GM10847 (cell line): Measurements from ENCODE around the gene PRR15L.

ENCODE experiments used
- POLR2A ChIP-seq: IDR thresholded peaks from 2 replicates; pipeline ENCODE4 v1.6.1; 2011; ENCODE audit not compliant: insufficient read length; ENCODE audit errors: extremely low read depth

The PRR15L gene

DNA sequence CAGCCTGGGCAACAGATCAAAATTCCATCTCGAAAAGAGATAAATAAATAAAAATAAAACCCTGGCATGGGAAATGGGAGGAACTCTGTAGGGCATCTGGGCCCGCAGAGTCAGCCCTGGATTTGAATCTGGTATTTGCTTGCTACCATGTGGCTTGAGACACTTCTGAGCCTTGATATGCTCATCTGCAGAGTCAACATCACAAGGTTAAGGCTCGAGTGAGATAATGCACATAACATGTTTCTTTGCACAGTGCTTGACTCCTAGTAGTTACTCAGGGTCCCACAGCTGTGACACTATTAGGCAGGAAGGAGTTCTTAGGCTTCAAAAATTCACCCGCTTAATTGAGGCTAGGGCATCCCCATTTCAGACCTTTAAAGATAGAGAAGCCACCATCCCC, 34.5 kb upstream of the PRR15L start:
- no peak for TF ChIP-seq POLR2A

DNA sequence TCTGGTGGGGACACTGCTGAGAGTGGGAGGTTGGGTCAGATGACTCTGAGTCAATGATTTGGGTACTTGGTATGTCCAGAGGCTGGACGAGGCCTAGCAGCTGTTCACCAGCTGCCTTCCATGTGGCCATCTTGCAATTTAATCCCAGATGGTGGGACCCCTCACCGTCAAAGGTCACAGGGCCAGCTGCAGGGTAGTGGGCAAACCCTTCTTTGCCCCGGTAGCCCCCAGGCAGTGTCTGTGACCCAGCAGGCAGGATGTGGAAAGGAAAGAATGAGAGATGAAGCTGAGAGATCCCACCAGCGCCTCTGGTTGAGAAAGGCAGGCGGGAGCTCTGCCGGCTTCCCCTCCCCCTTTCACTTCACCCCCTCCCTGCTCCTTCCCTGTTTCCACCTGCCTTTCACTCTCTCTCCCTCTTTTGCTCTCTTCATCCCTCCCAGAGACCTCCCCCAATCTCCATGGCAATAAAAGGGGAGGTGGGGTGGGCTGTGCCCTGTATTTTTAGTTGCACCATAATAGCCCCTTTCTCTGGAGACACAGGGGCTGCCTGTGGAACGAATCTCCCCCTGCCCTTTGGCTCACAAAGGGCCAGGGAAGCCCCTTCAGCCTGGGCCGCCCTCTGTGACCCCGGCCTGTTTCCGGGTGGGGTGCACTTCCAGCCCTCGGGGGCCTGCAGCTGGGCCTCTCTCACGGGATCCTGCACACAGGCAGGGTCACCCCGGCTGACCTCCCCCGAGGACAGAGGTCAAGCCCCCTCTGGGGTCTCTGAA, 33.5 kb upstream of the PRR15L start:
- no peak for TF ChIP-seq POLR2A

DNA sequence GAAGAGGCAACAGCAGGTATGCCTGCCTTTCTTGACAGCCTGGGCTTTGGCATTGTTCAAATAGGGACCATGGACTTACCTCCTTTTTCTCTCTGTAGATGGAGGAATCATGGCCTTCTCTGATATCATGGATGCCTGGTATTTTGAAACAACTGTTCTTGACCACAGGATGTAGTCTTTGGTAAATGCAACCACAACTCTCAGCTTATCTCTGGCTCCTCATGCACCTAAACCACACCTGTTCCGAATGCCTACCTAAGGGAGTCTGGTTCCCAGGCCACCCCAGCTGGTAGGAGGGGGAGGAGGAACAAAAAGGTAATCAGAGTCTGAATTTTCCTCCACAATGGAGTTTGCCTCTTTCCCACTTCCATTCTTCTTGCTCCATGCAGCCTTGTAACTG, 32.0 kb upstream of the PRR15L start:
- TF ChIP-seq POLR2A = no peak

- TF ChIP-seq POLR2A = no peak
Observed at GRCh38 chr17:47989159-47989558, 31.5 kb upstream of the PRR15L start.

- no peak for TF ChIP-seq POLR2A
Observed at GRCh38 chr17:47987240-47987835, 29.7 kb upstream of the PRR15L start.

DNA sequence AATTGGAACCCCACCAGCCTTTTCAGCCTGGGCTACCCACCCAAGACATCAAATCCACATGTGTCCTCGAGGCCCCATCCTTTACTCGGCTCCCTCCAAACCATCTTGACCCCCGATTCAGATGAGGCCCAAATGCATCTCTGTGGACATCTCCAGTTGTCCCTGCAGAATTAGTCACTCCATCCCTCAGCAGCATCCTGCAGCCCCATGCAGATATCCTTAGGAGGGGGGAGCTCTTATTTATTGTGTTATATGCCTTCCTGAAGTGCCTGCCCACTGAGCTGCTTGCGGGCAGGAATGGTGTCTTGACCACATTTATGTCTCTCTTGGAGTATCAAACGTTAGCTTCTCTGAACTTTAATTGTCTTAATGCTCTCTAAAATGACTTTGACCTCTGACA, 28.8 kb upstream of the PRR15L start:
- no peak for TF ChIP-seq POLR2A

DNA sequence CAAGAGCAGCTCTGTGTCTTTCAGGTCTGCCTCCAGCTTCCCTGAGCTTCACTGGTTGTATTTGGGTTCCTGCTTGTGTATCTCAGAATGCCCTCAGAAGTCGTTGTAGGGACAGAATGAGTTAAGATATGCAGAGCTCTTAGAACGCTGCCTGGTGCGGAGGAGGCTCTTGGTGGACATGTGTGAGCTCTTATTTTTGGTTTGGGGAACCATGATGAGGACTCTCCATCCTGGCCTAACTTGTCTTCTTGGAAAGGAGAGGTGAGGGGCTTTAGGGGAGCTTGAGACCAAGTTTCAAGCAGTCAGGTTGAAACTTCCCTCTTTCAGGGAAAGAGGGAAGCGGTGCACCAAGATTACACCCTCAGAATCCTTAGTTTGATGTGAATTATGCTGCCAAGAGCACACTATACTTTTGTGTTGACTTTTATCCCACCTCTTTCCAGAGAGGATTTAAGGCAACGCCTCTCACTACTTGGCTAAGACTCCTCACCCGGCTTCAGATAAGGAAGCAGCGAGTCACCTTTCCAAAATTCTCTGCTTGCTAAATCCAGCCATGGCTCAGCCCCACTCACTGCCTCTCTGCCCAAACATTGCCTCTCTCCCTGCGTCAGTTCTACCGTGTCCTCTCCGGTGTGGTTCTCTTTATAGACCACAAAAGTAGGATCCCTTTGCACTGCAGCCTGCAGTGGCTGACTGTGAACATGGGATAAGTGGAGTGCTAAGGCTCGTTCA, 26.0 kb upstream of the PRR15L start:
- TF ChIP-seq POLR2A = no peak

GRCh38 chr17:47982645-47983390, 25.1 kb upstream of the PRR15L start:
- no peak for TF ChIP-seq POLR2A

GRCh38 chr17:47982091-47982617, 24.5 kb upstream of the PRR15L start:
- TF ChIP-seq POLR2A = no peak

DNA sequence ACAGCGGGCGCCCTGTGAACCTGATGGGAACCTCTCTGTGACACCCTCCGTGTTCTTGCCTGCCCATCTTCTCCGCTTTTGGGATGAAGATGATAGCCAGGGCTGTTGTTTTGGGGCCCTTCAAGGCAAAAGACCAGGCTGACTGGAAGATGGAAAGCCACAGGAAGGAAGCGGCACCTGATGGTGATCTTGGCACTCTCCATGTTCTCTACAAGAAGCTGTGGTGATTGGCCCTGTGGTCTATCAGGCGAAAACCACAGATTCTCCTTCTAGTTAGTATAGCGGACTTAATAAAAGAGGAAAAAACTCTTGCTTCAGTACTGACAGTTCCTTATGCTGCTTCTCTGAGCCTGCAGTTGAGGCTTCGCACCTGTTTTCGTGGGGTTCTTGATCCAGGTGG, 23.8 kb upstream of the PRR15L start:
- no peak for TF ChIP-seq POLR2A

DNA sequence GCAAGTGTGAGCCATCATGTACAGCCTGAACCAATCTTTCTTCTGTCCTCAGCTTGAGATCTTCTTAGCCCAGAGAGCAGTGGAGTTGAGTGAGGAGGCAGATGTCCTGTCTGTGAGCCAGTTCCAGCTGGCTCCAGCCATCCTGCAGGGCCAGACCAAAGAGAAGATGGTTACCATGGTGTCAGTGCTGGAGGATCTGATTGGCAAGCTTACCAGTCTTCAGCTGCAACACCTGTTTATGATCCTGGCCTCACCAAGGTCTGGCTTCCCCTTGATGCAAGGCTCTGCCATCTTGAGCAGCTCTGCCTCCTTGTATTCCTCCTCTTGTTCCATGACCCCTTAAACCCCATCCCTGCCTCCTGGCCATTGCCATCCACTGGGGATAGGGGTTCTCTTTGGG, 22.9 kb upstream of the PRR15L start:
- TF ChIP-seq POLR2A = no peak

DNA sequence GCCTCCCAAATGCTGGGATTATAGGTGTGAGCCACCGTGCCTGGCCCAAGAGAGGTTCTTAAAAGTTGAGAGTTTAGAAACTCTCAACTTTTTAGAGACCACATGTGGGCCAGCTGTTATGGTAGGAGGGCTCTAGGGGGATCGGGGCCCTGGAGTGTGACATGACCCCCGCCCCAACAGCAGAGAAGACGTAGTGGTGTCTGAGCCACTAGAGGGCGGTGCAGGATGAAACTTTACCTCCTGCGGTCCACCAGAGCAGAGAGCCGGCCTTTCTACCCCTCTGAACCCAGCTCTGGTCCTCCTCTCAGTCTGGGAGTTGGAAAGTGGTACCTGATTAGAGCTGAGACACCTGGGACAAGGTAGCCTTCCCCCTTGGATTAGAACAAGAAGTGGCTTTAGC, 20.6 kb upstream of the PRR15L start:
- no peak for TF ChIP-seq POLR2A

DNA sequence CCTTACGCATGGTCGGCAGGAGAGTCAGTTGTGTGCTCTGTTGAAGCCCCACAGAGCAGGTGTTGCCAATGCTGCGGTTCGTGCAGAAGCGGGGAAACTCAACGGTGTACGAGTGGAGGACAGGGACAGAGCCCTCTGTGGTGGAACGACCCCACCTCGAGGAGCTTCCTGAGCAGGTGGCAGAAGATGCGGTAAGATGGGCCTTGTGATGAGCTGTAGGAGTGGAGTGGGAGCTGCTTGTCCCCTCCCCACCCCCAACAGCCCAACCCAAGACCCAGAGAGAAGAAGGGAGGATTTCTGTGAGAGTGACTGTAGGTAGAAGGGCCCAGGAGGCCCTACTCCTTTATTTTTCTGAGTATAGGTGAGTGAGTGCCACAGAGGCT, 18.1 kb upstream of the PRR15L start:
- TF ChIP-seq POLR2A = no peak

- TF ChIP-seq POLR2A = no peak
Observed at GRCh38 chr17:47975189-47975822, 17.6 kb upstream of the PRR15L start.

- no peak for TF ChIP-seq POLR2A
Observed at GRCh38 chr17:47973541-47973940, 15.9 kb upstream of the PRR15L start.
